Measurements from ENCODE around the gene PLD4. TPM values are rescaled to one million over a fixed set of nuclear protein-coding genes. Genes with fewer than 3 reads are reported as not detected.
A peak's percentile ranks its signal among the peaks of the same experiment; 100 is the strongest.

Gene PLD4
- total RNA-seq, 4 donors from 2014 or later = 1.3 to 10.9 TPM; not detected in 2

DNA sequence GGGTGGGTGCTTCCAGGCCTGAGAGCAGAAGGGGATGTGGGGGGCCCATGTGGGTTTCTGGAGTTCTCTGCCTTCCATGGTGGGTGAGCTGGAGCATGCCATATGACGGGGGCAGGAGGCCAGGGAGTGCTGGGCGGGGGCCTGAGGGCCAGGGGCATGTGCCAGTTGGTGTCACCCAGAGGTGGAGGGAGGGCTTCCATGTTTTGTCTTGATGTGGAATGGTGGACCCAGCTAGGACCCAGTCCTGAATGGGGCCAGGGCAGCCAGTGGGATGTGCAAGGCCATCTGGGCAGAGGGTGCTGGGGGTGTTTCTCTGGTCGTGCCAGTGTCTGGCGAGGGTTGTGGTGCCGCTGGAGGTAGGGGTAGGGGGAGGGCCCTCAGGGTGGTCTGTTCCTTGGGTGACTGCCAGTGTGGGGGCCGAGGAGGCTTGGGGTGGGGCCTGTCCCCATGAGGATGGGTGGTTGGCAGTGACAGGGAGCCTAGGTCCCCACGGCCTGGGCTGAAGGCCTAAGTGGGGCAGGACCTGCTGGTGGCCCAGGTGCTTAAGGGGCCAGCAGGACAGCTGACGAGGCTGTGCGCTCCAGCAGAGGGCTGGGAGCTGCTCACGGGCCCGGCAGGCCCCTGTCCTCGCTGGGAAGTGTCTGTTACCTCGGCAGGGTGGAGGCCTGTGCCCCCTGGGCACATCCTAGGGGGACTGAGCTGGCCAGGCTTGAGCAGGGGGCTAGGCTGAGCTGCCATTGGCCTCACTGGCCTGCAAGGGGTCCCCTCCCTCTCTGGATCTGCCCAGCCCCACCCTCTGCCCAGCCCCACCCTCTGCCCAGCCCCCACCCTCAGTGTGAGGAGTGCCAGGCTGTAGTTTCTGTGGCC lies 32.8 kb upstream of the PLD4 start:
- intact Hi-C loops (cut with DNase I; ENCODE audit: low total_unique reads) = no loop called here
- Histone ChIP-seq H3K4me1 (no peaks in the 10 kb centered on the region), H3K36me3 (no peaks in the 10 kb centered on the region), H3K4me3 (no peak overlapping the region), H3K27me3 (no peaks in the 10 kb centered on the region), H3K27ac (no peak overlapping the region), H3K9me3 (no peaks in the 10 kb centered on the region)
- peak; percentile 16 to 17 for DNase-seq
- no peak for TF ChIP-seq POLR2A (IDR thresholded peaks at IDR 0.05)
- TF ChIP-seq, protein P1, sequence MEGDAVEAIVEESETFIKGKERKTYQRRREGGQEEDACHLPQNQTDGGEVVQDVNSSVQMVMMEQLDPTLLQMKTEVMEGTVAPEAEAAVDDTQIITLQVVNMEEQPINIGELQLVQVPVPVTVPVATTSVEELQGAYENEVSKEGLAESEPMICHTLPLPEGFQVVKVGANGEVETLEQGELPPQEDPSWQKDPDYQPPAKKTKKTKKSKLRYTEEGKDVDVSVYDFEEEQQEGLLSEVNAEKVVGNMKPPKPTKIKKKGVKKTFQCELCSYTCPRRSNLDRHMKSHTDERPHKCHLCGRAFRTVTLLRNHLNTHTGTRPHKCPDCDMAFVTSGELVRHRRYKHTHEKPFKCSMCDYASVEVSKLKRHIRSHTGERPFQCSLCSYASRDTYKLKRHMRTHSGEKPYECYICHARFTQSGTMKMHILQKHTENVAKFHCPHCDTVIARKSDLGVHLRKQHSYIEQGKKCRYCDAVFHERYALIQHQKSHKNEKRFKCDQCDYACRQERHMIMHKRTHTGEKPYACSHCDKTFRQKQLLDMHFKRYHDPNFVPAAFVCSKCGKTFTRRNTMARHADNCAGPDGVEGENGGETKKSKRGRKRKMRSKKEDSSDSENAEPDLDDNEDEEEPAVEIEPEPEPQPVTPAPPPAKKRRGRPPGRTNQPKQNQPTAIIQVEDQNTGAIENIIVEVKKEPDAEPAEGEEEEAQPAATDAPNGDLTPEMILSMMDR (IDR thresholded peaks at IDR 0.05) = no peak

DNA sequence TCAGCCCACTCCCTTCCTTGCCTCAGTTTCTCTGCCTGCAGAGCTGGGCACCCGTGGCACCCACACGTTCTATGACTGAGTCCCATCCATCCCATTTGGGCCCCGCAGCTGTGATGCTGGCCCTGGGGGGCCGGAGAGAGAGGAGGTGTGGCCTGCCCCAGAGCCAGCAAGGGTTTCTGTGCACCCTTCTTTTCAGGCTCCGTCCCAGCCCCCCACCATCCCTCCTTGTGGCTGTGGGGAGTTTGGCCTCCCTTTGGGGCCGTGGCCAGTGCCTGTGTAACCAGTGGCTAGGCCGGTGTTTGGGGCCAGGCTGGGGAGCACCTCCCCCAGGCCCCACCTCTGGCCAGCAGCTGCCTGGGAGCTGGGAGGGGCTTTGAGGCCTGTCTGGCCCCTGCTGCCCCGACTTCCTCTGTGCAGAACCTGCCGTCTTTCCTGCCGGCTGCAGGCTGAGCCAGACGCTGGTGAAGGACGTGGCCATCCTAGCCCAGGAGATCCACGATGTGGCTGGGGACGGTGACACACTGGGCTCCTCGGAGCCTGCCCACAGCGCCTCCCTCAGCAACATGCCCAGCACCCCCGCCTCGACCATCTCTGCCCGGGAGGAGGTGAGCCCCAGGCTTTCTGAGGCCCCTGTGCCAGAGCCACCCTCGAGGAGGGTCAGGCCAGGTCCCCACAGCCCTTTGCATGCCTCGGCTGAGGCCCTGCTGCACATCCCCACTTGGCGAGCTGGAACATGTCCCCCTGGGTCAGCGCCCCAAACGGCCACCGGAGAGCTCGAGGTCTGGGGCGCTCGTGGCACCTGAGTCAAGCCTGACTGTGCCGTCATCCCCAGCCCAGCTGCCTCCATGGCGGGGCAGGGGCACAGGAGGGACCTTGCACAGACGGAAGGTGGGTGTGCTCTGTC lies 31.9 kb upstream of the PLD4 start:
- Histone ChIP-seq H3K4me1 (no peaks in the 10 kb centered on the region), H3K4me3 (no peak overlapping the region), H3K27me3 (no peaks in the 10 kb centered on the region), H3K36me3 (no peaks in the 10 kb centered on the region), H3K27ac (no peak overlapping the region), H3K9me3 (no peaks in the 10 kb centered on the region)
- TF ChIP-seq, protein P1 (IDR thresholded peaks at IDR 0.05) = no peak
- TF ChIP-seq POLR2A (IDR thresholded peaks at IDR 0.05) = no peak
- intact Hi-C loops (cut with DNase I; ENCODE audit: low total_unique reads) = no loop called here
- peak; percentile 11 to 15 for DNase-seq

DNA sequence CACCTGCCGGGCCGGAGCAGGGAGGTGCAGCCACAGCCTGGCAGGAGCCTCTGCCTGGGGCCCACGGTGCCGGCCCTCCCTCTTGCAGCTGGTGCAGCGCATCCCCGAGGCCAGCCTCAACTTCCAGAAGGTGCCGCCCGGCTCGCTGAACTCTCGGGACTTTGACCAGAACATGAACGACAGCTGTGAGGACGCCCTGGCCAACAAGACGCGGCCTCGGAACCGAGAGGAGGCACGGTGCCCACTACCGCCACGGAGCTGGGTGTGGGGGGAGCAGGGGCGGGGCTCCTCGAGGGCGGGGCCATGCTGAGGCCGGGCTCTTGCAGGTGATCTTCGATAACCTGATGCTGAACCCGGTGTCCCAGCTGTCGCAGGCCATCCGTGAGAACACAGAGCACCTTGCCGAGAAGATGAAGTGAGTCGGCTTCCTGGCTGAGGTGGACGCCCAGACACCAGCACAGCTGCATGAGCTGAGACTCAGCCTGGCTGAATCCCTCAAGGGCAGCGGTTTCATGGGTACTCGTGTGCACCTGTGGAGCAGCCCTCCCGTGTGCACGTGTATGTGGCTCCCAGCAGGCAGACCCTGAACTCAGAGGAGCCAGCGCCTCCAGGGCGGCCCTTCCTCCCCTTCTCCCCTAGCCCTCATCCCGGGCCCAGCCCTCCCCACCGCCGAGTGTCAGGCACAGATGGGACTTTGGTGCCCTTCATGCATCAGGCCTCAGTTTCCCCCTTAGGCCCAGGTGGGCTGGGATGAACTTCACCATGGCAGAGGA lies 31.1 kb upstream of the PLD4 start:
- peak; percentile 16 to 17 for DNase-seq
- TF ChIP-seq POLR2A (IDR thresholded peaks at IDR 0.05) = no peak
- TF ChIP-seq, protein P1 (IDR thresholded peaks at IDR 0.05) = no peak
- intact Hi-C loops (cut with DNase I; ENCODE audit: low total_unique reads) = no loop called here
- no peak overlapping the region for H3K27ac ChIP-seq
- H3K9me3 ChIP-seq = no peaks in the 10 kb centered on the region
- H3K4me3 ChIP-seq = no peak overlapping the region
- no peaks in the 10 kb centered on the region for H3K27me3 ChIP-seq
- no peaks in the 10 kb centered on the region for H3K36me3 ChIP-seq
- H3K4me1 ChIP-seq = no peaks in the 10 kb centered on the region

DNA sequence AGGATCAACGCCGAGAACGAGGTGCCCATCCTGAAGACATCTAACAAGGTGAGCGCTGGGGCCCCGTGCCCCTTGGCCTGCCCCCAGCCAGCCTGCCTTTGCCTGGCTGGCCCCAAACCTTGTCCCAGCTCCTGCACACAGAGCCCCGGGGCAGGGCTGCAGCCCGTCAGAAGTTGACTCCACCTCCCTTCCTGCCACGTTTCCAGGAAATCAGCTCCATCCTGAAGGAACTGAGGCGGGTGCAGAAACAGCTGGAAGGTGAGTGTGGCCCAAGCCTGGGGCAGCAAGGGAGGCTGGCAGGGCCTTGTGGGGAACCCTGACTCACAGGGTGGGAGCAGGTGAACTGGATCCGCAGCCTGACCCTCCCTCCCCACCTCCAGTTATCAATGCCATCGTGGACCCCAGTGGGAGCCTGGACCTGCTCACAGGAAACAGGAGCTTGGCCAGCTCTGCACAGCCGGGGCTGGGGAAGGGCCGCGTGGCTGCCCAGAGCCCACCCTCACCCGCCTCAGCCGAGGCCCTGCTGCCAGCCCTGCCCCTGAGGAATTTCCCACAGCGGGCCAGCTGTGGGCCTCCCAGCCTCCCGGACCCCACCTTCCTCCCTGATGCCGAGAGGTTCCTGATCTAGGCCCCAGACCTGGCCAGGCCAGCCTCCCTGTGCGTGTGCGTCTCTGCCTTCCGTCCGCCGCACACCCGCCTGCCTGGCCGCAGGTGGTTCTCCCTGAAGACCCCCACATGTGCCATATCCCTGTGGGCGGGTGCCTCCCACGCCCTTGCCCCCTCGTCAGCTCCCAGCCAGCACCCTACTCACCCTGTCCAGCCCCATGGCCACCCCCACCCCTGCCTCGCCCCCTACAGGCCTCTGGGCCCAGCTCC lies 30.1 kb upstream of the PLD4 start:
- H3K9me3 ChIP-seq = no peaks in the 10 kb centered on the region
- no peaks in the 10 kb centered on the region for H3K4me1 ChIP-seq
- peak; percentile 14 to 15 for DNase-seq
- H3K4me3 ChIP-seq = no peak overlapping the region
- TF ChIP-seq, protein P1 (IDR thresholded peaks at IDR 0.05) = no peak
- no peak for TF ChIP-seq POLR2A (IDR thresholded peaks at IDR 0.05)
- no peak overlapping the region for H3K27ac ChIP-seq
- H3K36me3 ChIP-seq = no peaks in the 10 kb centered on the region
- intact Hi-C loops (cut with DNase I; ENCODE audit: low total_unique reads) = loop anchor here (5.0 kb wide), 1 partner anchor 153 kb away; no protein-coding TSS in a partner anchor
- no peaks in the 10 kb centered on the region for H3K27me3 ChIP-seq

All from uterus (tissue), 4 donors.